AML-193 (cell line): ENCODE results near the gene WNT4.
A peak's percentile ranks its signal among the peaks of the same experiment; 100 is the strongest.
"Not testable (repeated sequence)": the region's sequence is repeated elsewhere in the genome, so short reads cannot be mapped to it uniquely, and the experiment has no call there.

Experiments used
- DNase-seq, 2 experiments: peaks; one replicate each; lab custom pipeline; 2025; lab: John Stamatoyannopoulos, UW

The WNT4 gene

GRCh38 chr1:22110016-22110415, 32.9 kb downstream of the WNT4 start:
- no peak for DNase-seq

DNA sequence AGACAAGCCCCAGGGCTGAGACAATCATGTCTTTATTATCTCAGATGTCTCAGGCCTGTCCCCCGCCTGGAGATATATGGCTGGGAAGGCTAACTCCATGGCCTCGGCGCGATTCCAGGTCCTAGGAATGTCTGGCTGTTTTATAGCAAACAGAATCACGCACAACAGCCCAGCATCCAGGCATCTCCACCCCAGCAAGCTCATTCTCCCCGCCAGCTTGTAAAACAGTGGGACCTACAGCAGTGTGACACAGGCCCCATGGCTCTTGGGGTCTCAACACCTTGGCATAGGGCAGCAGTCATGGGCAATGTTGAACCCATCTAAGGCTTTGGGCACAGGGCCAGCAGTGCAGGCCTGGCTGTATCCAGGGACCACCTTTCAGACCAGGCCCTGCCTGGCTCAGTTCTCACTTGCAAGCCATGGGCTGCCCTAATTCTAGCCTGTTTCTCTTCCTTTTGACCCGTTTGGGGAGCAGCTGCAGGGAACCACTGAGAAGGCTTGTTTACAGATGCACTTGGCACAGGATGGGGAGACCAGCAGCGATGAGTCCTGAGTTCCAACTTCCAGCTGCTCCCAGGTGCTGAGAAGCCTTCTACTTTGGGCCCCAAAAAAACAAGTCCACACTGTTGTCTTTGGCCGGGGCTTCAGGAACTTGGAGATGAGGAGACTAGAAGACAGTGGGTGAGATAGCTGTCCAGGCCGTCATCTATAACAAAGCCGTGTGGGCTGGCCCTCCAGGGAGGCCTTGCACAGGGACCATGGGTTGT, 34.4 kb downstream of the WNT4 start:
- no peak for DNase-seq

DNA sequence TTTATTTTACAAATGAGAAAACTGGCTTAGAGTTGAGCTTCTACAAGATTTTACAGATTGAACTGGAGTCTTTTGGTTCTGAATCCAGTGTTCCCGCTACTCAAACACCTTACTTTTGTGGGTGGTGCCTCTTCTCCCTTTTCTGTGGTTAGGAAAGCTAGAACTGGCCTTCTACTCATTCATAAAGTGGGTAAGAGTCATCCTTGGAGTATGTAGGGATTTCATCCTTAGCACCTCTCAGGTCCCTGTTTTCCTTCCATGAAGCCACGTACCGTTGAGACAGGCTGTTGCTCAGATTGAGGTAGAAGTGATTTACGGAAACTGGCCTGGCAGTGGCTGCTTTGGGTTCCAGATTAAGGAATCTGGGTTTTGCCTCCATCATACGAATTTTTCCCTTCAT, 35.8 kb downstream of the WNT4 start:
- DNase-seq, result no peak

GRCh38 chr1:22105611-22106207, 37.2 kb downstream of the WNT4 start:
- DNase-seq, result peak; percentile 50 to 53

GRCh38 chr1:22104865-22105437, 37.9 kb downstream of the WNT4 start:
- no peak for DNase-seq

GRCh38 chr1:22104094-22104493, 38.8 kb downstream of the WNT4 start:
- no peak for DNase-seq

DNA sequence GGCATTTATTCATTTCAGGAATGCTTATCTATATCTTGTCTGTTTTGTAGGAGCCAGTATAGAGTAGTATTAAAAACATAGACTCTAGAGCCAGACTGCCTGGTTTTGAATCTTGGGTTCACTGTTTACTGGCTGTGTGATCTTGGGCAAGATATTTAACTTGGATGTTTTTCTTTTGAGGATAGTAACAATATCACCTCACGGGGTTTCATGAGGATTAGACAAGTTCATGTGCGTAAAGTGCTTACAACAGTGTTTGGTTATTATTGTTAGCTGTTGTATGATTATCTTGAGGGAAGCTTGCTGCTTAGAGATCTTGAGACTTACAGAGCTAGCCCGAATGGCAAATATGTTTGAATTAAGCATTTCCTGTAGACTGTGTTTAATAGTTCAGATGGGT, 40.2 kb downstream of the WNT4 start:
- no peak for DNase-seq

- no peak for DNase-seq
Measured at GRCh38 chr1:22101995-22102394, 40.9 kb downstream of the WNT4 start.

- no peak for DNase-seq
Measured at GRCh38 chr1:22101199-22101598, 41.7 kb downstream of the WNT4 start.

- DNase-seq, result no peak
Measured at GRCh38 chr1:22100168-22100567, 42.7 kb downstream of the WNT4 start.

- no peak for DNase-seq
Measured at GRCh38 chr1:22098752-22099151, 44.1 kb downstream of the WNT4 start.

DNA sequence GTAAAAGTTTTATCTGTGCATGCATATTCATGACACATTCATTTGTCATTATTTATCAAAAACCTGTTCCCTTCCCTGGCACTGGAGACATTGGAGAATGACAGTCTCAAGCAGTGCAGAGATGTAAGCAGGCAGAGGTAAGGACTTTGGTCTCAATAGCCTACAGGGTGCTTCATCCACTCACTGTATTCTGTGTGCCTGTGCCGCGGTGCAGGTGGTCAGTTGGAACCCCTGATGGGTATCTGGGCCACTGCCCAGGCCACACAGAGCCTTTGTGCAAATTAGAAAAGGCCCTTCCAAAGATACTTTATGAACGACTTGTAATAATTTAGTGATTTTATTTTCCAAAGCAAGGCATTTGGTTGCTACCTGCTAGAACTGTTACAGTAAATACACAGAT, 46.4 kb downstream of the WNT4 start:
- DNase-seq, result no peak

- DNase-seq, result no peak
Measured at GRCh38 chr1:22096036-22096435, 46.9 kb downstream of the WNT4 start.

DNA sequence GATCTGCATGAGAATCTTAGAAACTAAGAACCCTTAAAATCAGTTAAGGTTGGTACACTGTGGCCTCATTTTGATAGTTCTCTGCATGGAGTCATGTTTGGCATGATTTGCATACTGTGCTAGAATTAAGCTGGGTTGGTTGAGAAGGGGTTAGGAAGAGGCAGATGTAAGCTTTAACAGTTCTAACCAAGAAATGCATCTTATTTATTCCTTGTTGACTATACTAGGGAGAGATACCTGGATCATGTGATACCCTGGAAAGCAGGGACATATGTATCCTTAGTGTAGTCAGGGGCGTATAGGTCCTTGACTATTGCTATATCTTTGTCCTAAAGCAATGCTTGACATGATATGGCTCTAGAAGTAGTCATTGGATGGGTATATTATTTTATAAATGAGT, 49.4 kb downstream of the WNT4 start:
- DNase-seq, result no peak

GRCh38 chr1:22092026-22092768, 50.7 kb downstream of the WNT4 start:
- DNase-seq, result not testable (repeated sequence)

GRCh38 chr1:22090867-22091266, 52.0 kb downstream of the WNT4 start:
- no peak for DNase-seq

- no peak for DNase-seq
Measured at GRCh38 chr1:22089787-22090186, 53.1 kb downstream of the WNT4 start.

GRCh38 chr1:22089134-22089571, 53.7 kb downstream of the WNT4 start:
- DNase-seq, result no peak

DNA sequence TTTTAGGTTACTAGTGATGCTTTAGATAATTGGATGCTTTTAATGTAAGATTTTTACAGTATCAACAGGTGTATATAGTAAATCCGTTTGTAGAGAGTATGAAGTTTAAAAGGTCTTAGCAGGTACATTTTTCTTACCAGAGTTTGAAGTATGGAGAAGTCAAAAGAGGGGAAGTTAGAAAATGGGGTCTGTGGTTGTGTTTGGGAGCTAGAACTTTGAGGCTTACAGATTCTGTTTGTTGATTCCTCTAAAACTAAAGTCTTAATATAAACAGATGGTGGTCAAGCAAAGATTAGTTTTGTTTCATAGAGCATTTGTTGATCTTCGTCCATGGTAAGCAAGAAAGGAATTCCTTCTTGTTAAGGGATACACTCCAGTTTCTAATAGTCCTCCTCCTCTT, 54.6 kb downstream of the WNT4 start:
- no peak for DNase-seq

DNA sequence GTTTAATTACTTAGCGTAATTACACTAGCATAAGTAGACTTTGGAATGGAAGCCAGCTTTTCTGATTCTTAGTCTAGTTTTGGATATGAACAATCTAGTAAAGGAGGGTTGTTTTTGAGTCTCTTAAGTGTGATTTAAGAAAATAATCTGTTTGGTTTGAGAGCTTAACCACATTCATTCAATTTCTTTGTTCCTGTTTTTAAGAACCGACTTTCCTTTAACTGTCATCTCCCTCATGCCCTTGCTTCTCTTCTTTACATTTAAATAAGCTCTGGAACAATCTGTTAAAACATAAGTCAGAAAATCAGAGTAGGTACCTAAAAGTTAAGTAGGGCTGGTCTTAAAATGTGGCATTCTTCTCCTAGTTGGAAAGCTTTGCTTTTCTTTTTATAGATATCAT, 62.7 kb downstream of the WNT4 start:
- no peak for DNase-seq

DNA sequence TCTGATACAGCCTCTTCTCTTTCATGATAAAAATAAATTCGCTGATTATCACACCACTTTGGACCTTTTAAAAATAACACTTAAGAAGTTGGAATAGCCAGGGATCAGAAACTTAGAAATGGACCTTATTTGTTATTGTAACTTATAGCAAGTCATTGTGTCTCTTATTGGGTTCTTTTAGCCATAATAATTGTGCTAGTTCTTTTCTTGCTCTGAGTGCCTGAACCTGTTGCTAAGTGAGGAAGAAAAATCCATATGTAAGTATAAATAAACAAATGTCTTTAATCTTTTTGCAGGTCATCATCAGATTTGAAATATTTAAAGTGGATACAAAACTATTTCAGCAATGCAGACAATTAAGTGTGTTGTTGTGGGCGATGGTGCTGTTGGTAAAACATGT, 64.8 kb downstream of the WNT4 start:
- DNase-seq, result no peak

DNA sequence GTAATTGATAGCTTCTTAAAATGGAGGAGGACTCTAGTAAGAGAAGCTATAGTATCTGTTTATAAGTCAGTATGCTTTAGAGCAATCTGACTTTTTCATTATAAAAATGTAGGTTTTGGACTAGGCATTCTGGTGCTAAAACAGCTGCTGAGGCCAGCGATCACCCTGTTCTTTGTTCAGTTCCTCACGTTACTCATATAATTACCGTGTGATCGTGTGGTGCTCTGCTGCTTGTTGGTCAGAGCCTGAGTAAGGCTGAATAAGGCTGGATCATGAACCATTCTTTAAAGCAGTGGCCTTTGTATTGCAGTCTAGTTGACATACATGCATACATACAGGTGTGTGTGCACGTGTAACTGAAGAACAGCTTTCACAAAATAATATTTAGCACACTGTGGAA, 65.2 kb downstream of the WNT4 start:
- no peak for DNase-seq

DNA sequence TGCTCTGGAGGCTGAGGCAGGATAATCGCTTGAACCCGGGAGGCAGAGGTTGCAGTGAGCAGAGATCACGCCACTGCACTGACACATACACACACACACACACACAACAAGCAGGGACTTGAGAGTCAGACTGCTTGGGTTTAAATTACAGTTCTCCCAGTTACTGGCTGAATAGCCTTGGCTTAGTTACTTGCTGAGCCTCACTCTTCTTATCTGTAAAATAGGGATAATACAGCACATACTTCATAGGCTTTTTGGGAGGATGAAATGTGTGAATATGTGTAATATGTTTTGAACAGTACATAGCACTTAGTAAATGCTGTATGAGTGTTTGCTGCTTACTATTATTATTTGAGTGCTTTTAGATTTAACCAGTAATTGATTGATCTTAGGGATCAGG, 66.6 kb downstream of the WNT4 start:
- DNase-seq, result no peak
